ENCODE results near the gene SWT1.
"Not testable (repeated sequence)": the region's sequence is repeated elsewhere in the genome, so short reads cannot be mapped to it uniquely, and the experiment has no call there.

Gene SWT1

GRCh38 chr1:185321104-185321503, 164.1 kb downstream of the SWT1 start:
- not testable (repeated sequence) for DNase-seq (ENCODE audit: low read depth)

DNA sequence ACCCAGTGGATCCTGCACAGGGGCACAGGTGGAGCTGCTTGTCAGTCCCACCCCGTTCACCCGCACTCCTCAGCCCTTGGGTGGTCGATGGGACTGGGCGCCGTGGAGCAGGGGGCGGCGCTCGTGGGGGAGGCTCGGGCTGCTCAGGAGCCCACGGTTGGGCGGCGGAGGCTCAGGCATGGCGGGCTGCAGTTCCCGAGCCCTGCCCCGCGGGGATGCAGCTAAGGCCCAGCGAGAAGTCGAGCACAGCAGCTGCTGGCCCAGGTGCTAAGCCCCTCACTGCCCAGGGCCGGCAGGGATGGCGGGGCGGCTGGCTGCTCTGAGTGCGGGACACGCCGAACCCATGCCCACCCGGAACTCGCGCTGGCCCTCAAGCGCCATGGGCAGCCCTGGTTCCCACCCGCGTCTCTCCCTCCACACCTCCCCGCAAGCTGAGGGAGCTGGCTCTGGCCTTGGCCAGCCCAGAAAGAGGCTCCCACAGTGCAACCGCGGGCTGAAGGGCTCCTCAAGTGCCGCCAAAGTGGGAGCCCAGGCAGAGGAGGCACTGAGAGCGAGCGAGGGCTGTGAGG, 164.8 kb downstream of the SWT1 start:
- DNase-seq (ENCODE audit: low read depth) = not testable (repeated sequence)

DNA sequence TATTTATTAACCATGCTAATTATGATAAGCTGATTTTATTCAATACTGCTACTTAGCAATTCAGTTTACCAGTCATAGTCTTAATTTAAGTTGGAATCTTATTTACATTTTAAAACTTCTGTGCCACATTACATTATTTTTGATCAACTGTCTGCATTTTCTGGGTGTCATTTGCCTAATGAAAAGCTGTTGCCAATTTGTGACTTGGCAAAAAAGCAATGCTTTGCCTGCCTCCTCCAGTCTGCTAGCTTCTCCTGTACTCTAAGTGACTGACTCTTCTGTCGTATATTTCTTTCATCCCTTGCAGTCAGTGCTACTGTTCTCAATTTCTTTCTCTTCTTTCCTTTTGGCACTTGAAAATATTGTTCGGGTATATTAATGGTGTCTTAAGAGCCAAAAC, 165.7 kb downstream of the SWT1 start:
- no peak for DNase-seq (ENCODE audit: low read depth)

- no peak for DNase-seq (ENCODE audit: low read depth)
Observed at GRCh38 chr1:185324118-185324517, 167.2 kb downstream of the SWT1 start.

GRCh38 chr1:185325413-185325812, 168.4 kb downstream of the SWT1 start:
- DNase-seq (ENCODE audit: low read depth) = no peak

- DNase-seq (ENCODE audit: low read depth) = no peak
Observed at GRCh38 chr1:185328255-185328654, 171.3 kb downstream of the SWT1 start.

DNA sequence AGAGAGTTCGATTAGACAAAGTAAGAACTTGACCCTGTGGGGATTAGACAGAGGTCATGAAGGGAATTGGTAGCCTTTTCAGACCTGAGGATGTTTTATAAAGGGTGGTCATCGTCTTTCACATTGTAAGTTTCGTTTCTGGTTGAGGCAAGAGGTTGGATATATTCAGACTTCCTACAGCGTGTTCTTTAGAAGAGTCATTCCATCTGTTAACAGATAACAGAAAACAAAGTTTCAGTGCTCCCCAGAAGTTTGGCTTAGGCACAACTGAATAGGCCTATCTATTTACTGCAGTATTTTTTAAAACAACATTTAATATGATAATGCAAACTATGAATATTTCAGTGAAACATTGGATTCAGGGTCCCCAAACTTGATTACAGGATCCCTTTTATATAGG, 177.2 kb downstream of the SWT1 start:
- no peak for DNase-seq (ENCODE audit: low read depth)

- no peak for DNase-seq (ENCODE audit: low read depth)
Observed at GRCh38 chr1:185337246-185337645, 180.3 kb downstream of the SWT1 start.

DNA sequence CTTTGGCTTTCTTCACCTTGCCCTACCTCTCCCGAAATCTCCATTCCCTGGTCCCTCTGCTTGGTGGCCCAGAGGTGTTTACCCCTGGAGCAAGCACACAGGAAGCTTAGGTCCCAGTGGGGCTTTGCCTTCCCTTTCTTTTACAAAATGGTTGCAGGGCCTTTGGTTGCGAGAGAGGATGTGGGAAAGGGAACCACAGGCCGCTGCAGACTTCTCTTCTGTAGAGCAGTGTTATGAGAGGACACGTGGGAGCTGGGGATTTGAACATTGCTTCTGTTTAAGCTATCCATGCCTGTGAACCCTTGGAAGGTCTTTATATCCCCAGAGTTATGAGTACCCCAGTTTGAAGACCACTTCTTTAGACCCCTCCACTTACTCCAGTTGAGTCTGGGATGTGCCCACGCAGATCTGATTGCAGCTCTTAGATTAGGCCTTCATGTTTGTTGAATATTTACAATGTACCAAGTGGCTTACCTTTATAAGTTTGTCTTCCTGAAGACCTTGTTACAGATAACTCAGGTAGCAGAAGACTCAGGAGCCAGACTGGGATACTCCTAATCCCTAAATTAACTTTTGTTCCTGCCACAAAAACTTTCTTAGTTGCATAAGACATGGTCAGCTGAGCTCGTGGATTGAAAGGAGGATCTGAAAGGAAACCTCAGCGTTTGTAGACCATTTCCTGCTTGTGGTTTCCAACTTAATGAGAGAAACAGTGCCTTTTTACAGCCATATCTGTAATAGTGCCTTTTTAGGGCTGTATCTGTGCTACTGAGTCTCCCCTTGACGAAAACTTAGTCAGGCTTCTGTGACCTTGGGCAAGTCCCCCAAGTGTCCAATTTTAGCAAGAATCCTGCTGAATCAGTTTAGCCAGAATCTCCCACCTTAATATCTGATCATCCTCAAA, 182.0 kb downstream of the SWT1 start:
- DNase-seq (ENCODE audit: low read depth) = no peak

- DNase-seq (ENCODE audit: low read depth) = no peak
Observed at GRCh38 chr1:185341196-185341781, 184.3 kb downstream of the SWT1 start.
